ENCODE data around the gene TBXA2R. TPM values are rescaled to one million over a fixed set of nuclear protein-coding genes. Genes with fewer than 3 reads are reported as not detected.
"Not testable (repeated sequence)": the region's sequence is repeated elsewhere in the genome, so short reads cannot be mapped to it uniquely, and the experiment has no call there.

Gene TBXA2R
- polyA plus RNA-seq, 12 donors = 0.96 to 2.9 (median 1.8) TPM; not detected in 2

- DNase-seq = peak; percentile 31
These were observed 26.3 kb downstream of the TBXA2R start for GRCh38 chr19:3580156-3580934.

GRCh38 chr19:3578390-3578789 is 28.3 kb downstream of the TBXA2R start:
- DNase-seq = no peak

GRCh38 chr19:3577723-3578344 is 28.8 kb downstream of the TBXA2R start:
- DNase-seq = no peak

DNA sequence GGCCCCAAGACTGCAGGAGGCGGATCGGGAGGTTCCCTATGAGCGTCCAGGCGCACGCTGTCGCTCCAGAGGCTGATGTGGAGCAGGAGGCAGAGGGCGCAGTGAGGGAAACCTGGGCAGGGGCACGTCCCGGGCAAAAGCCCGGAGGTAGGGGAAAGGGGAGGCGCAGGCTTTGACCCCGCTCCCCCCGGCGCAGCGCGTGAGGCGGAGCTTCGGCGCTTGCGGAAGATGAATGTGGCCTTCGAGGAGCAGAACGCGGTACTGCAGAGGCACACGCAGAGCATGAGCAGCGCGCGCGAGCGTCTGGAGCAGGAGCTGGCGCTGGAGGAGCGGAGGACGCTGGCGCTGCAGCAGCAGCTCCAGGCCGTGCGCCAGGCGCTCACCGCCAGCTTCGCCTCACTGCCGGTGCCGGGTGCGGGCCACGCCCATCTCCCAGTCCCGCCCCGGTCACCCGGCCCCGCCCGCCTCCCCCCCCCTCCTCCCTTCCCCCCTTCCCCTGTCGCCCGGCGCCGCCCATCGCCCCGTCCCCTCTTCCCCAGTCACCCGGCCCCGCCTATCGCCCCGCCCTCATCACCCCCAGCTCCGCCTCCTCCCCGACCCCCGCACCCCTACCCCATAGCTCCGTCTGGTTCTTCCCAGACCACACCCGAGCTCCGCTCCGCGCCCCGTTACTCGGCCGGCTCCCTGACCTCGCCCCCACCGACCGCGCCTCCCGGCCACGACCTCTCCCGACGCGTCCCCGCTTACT is 29.8 kb downstream of the TBXA2R start:
- DNase-seq = peak; percentile 60

DNA sequence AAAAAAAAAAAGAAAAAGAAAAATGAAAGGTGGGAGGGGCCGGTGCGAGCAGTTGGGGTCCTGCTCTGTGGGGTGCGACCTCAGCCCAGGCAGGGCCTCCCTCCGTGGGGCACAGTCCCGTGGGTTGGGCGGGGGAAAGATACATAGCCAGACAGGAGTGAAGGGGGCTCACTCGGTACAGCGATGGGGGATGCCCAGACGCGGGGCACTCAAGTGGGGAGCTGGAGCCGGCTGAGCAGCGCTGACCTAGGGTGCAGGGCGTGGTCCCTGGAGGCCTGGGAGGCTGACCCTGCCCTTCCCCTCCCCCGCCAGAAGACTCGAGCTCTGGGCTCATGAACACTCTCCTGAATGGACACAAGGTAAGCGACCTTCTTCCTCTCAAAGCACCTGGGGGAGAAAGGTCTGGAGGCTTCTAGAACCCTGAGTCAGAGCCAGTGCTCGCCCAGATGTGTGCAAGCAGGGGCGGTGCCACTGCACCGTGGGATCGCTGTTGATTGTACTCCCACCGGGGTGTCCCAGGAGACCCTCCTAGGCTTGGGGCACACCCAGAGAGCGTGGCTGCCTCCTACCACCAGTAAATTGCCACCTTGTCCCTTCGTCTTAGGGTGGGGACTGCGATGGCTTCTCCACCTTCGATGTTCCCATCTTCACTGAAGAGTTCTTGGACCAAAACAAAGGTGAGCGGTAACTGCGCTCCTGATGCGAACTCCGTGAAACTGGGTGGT is 30.6 kb downstream of the TBXA2R start:
- no peak for DNase-seq

DNA sequence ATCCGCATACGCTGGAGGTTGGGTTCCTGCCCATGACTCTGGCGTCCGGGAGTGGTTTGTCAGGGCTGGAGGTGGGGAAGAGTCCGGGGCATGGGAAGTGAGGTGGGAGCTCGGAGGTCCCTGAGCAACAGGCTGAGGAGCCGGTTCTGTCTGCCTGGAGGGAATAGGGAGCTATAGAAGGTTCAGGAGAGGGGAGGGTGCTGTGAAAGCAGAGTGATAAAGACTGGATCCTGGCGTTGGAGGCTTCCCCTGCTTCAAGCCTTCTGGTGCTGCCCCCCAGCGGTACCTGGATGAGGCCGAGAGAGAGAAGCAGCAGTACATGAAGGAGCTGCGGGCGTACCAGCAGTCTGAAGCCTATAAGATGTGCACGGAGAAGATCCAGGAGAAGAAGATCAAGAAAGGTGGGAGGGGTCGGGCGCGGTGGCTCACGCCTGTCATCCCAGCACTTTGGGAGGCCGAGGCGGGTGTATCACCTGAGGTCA is 31.4 kb downstream of the TBXA2R start:
- DNase-seq = no peak

DNA sequence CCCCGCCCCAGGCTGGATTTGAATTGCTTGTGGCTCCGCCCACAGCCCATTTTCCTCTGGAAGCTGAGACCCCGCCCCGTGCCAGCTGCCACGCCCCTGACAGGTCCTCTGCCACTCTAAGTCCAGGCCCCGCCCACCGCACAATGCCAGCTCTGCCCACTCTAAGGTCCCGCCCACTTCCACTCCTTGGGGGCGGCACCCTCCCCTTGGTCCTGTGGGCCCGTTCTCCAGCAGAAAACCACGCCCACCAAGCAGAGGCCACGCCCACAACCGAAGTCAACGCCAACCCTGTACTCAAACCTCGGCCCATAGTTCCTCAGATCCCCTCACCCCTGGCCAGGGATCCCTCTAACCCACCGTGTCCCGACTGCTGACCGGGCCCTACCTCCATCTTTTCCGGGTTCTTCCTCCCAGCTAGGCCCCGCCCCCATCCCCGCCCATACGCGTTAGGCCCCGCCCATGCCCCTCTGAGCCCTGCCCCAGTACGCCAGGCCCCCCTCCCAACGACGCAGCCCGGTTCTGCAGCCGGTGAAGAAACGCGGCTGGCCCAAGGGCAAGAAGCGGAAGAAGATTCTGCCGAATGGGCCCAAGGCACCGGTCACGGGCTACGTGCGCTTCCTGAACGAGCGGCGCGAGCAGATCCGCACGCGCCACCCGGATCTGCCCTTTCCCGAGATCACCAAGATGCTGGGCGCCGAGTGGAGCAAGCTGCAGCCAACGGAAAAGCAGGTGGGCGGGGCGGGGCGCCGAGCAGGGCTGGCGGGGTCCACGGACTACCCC is 32.6 kb downstream of the TBXA2R start:
- DNase-seq = peak; percentile 62

DNA sequence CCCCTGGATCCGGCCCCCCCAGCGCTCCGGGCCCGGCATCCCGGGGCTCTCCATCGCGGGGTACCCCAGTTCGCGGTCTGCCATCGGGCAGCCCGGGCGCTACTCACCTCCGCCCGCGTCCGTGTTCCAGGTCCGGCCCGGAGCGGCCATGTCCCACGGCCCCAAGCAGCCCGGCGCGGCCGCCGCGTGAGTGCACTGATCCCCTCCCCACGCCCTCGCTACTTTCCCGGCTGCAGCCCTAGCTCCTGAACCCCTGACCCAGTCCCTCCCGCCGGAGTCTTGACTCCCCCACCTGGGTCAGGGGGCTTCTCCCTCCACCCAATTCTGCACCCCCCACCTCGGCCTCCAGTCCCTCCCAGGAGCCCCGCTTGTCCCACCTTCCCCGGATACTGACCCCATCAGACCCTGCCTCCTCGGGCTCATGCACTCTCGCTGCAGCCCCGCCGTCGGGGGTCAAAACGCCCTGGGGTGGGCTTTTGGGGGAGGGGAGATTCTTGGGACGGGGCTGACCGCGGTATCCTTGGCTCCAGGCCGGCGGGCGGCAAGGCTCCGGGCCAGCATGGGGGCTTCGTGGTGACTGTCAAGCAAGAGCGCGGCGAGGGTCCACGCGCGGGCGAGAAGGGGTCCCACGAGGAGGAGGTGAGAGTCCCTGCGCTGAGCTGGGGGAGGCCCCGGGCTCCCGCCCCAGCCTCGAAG is 33.4 kb downstream of the TBXA2R start:
- DNase-seq = no peak

DNA sequence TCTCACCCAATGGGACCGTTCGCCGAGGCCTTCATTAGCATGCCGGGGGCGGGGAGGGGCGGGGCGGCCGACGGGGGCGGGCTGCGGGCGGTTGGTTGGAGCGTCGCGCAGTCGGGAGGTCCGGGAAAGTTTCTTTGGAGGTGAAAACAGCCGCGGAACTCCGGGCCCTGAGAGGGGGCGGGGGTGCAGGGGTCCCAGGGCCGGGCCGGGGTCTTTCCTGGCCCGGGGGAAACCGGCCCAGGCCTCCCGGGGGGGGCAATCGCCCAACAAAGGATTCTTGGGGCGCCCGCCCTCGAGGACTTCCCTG is 33.9 kb downstream of the TBXA2R start, which contains the start of gene HMG20B:
TSS of gene HMG20B (plus strand) at position 90 of the 307 bp plus-strand sequence. CDS start 366 bp downstream, outside the sequence.
- no peak for DNase-seq

- DNase-seq = peak; percentile 99
These were observed 34.4 kb downstream of the TBXA2R start for GRCh38 chr19:3572132-3572854.

- DNase-seq = no peak
These were observed 36.1 kb downstream of the TBXA2R start for GRCh38 chr19:3570606-3571011.

DNA sequence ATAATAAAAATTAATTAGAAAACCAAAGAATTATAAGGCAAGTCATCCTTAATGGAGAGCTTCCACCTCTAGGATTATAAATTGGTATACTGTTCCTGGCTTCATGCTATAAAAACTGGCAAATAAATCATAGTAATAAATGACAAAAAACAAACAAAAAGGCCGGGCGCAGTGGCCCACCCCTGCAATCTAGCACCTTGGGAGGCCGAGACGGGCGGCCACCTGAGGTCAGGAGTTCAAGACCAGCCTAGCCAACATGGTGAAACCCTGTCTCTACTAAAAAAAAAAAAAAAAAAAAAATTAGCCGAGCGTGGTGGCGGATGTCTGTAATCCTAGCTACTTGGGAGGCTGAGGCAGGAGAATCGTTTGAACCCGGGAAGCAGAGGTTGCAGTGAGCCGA is 36.6 kb downstream of the TBXA2R start:
- not testable (repeated sequence) for DNase-seq

DNA sequence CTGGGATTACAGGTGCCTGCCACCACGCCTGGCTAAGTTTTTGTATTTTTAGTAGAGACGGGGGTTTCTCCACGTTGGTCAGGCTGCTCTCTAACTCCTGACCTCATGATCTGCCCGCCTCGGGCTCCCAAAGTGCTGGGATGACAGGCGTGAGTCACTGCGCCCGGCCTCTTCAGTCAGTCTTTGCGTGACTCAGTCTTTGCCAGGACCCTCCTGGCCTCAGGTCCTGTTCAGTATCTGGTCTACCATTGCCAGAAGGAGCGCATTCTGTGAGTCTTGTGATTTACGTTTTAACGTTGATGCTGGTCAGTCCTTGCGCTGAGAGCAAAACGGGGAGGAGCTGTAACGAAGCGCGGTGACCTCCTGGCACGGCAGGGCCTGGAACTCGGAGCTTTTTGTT is 41.5 kb downstream of the TBXA2R start:
- DNase-seq = no peak

GRCh38 chr19:3563709-3564524 is 42.8 kb downstream of the TBXA2R start:
- DNase-seq = no peak

GRCh38 chr19:3557461-3558248 is 49.0 kb downstream of the TBXA2R start, which contains the start of gene MFSD12:
TSS of gene MFSD12 (minus strand) at chr19:3557586. CDS start at chr19:3557403, 183 bp downstream.
- DNase-seq = peak; percentile 95

GRCh38 chr19:3556978-3557460 is 49.7 kb downstream of the TBXA2R start:
- DNase-seq = no peak

DNA sequence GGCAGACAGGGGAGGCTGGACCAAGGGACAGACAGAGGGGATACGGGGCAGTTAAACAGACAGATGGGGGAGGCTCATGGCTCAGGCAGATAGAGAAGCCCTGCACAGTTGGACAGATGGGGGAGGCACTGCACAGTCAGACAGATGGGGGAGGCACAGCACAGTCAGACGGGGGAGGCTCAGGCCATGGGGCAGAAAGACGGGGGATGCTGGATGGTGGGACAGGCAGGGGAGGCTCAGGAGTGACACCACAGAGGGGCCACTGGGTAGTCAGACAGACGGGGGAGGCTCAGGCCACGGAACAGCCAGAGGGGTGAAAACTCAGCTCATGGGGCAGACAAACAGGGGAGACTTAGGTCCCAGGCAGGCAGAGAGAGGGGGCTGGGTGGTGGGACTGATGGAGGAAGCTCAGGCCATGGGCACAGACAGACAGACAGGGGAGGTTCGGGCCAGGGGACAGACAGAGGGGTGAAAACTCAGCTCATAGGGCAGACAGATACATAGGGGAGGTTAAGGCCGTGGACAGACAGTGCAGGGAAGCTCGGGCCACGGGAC is 50.2 kb downstream of the TBXA2R start:
- no peak for DNase-seq
